Kidney (tissue), 14 donors: Measurements from ENCODE around the gene ARF6. TPM values are rescaled to one million over a fixed set of nuclear protein-coding genes. Genes with fewer than 3 reads are reported as not detected.

ENCODE experiments used
- DNase-seq, 5 donors: peaks; one replicate each; pipeline ENCODE4 v3.0.0-alpha.2; 2013 to 2020
- FAIRE-seq: peaks from 2 replicates; lab custom pipeline; 2012; peaks lifted over from hg19 to GRCh38; lab: Jason Lieb, UNC
- H3K27ac ChIP-seq, 2 donors: one replicate each; pipeline ENCODE4 v1.7.0; 2013; ENCODE audit warnings: low read depth in 2 of 2, low read length in 2 of 2, inconsistent platforms in 1 of 2
- H3K27me3 ChIP-seq: one replicate; pipeline ENCODE4 v1.7.1; 2013; ENCODE audit warnings: low read length, inconsistent platforms; ENCODE audit not compliant: control insufficient read depth, insufficient read depth
- H3K36me3 ChIP-seq, 3 donors: one replicate each; pipeline versions ENCODE4 v1.7.0 to v1.7.1; 2013; ENCODE audit warnings: low read length in 3 of 3, control low read depth in 1 of 3, inconsistent platforms in 1 of 3; ENCODE audit not compliant: insufficient read depth in 3 of 3, control insufficient read depth in 2 of 3
- H3K4me1 ChIP-seq, 3 donors: one replicate each; pipeline versions ENCODE4 v1.7.0 to v1.7.1; 2013; ENCODE audit warnings: low read length in 3 of 3, inconsistent platforms in 1 of 3, low read depth in 1 of 3; ENCODE audit not compliant: control insufficient read depth in 2 of 3, insufficient read depth in 2 of 3
- H3K4me3 ChIP-seq, 3 donors: one replicate each; pipeline versions ENCODE4 v1.7.0 to v1.8.1; 2013; ENCODE audit warnings: low read length in 3 of 3, control low read depth in 1 of 3, inconsistent platforms in 1 of 3
- H3K9ac ChIP-seq, 3 donors: one replicate each; pipeline versions ENCODE4 v1.7.0 to v1.7.1; 2013; ENCODE audit warnings: low read length in 3 of 3, control low read depth in 1 of 3, inconsistent platforms in 1 of 3
- H3K9me3 ChIP-seq, 3 donors: one replicate each; pipeline versions ENCODE4 v1.7.0 to v1.7.1; 2013; ENCODE audit warnings: low read length in 3 of 3, control low read depth in 1 of 3, inconsistent platforms in 1 of 3; ENCODE audit not compliant: control insufficient read depth in 2 of 3, insufficient read depth in 1 of 3
- intact Hi-C: fragments of 100-400 bp; cut with DNase I; formaldehyde crosslinking; loops from one replicate; pipeline ENCODE4 v1.11.1; 2022
- polyA plus RNA-seq: library from polyadenylated mRNA; stranded (reverse); fragments of 350-450 nt; fragmentation: Illumina TruSeq; extraction: RNeasy Lipid Tissue Mini Kit (QIAGEN cat#74804); gene quantifications from one replicate; pipeline ENCODE4 v1.2.3, GENCODE V29; 2014; ENCODE audit warnings: low read depth, low replicate concordance; ENCODE audit not compliant: insufficient read depth
- total RNA-seq: library from RNA; stranded (reverse); fragmentation: NEBNext Ultra II Directional; extraction: Animal tissue kit (Norgen Biotek cat#: 25700); gene quantifications from one replicate; pipeline ENCODE4 v1.2.1, GENCODE V29; 2021
- TF ChIP-seq, protein P1 (sequence below): IDR thresholded peaks from 3 replicates; pipeline ENCODE4 v1.5.1; 2012; ENCODE audit warnings: mild to moderate bottlenecking, moderate library complexity, borderline replicate concordance; ENCODE audit not compliant: insufficient read depth; ENCODE audit errors: extremely low read depth
- donor health status: control.
- donor health status: control.
- donor health status: control.
- donor health status: control.
- donor health status: control.
- donor health status: DM: yes; HTN: yes; CAD: no.
- donor health status: Normal renal cell carcinoma (clear cell type).

The ARF6 gene
- total and polyA plus RNA-seq, 2 donors from 2014 or later, result 38.9 to 87.1 TPM

DNA sequence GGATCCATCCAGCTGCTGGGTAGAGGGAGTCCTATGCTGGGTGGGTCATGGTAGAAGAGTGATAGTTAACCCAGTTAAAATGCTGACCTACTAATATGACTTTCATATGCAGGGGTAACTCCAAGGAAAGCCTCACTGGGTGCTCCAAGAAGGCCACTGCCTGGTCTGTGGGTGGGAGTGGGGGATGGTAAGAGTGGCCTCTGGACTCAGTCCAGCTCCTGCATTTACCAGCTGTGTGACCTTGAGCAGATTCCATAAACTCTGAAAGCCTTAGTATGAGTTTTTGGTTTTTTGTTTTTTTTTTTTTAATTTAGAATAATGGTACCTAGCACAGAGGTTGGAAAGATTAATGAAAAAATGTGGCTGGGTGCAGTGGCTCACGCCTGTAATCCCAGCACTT, 51.6 kb downstream of the ARF6 start:
- H3K4me1 ChIP-seq, result peaks cover 12 to 35% (median 14%) of the 10 kb centered on the region in 3 donors
- intact Hi-C loops, result no loop called here
- H3K27me3 ChIP-seq, result no peaks in the 10 kb centered on the region
- no peak for DNase-seq
- no peak overlapping the region for H3K4me3 ChIP-seq
- TF ChIP-seq, protein P1, sequence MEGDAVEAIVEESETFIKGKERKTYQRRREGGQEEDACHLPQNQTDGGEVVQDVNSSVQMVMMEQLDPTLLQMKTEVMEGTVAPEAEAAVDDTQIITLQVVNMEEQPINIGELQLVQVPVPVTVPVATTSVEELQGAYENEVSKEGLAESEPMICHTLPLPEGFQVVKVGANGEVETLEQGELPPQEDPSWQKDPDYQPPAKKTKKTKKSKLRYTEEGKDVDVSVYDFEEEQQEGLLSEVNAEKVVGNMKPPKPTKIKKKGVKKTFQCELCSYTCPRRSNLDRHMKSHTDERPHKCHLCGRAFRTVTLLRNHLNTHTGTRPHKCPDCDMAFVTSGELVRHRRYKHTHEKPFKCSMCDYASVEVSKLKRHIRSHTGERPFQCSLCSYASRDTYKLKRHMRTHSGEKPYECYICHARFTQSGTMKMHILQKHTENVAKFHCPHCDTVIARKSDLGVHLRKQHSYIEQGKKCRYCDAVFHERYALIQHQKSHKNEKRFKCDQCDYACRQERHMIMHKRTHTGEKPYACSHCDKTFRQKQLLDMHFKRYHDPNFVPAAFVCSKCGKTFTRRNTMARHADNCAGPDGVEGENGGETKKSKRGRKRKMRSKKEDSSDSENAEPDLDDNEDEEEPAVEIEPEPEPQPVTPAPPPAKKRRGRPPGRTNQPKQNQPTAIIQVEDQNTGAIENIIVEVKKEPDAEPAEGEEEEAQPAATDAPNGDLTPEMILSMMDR, result no peak
- H3K27ac ChIP-seq, result no peak overlapping the region
- H3K9ac ChIP-seq, result no peak overlapping the region
- no peaks in the 10 kb centered on the region for H3K36me3 ChIP-seq
- no peak for FAIRE-seq
- H3K9me3 ChIP-seq, result no peaks in the 10 kb centered on the region

DNA sequence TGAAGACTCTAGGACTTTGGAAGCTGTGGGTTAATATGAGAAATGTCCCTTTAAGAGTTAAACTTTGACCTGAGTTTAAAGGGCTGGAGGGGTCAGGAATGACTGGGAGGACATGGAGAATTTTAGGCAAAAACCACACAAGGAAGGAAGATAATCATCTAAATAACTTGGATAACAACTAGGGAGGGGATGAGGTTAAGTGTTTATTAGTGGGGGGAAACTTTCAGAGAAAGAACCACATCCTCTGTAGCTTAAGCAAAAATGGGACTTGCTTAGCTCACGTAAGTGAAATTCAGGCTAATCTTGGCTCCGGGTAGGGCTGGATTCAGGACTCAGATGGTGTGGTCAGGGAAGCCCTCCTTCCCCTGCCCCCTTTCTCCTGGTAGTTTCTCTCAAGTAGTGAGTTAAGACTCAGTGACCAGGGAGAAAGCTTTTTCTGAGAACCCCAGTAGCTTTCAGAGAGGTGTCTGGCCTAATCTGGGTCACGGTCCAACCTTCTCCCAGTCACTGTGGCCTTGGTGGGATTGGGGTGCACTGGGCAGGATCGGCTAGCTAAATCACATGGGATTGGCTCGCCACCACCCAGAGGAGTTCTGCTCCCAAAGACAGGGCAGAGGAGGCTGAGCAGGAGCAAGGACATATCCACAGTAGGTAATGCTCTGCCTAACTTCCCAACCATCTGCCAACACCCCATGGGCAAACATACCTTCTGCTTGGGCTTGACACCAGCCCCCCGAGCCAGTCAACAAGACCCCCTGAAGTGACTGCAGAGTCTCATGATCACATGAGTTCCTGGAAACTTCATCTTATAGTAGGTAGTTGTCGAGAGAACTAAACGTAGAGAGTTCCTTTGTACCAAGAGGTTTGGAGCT, 52.8 kb downstream of the ARF6 start:
- Histone ChIP-seq H3K9ac (no peak overlapping the region), H3K36me3 (no peaks in the 10 kb centered on the region), H3K27me3 (no peaks in the 10 kb centered on the region), H3K4me1 (peaks cover 8 to 28% (median 9%) of the 10 kb centered on the region in 3 donors), H3K27ac (peak overlapping the region; percentile 2 to 20), H3K4me3 (no peak overlapping the region), H3K9me3 (no peaks in the 10 kb centered on the region)
- TF ChIP-seq, protein P1, result no peak
- intact Hi-C loops, result no loop called here
- no peak for FAIRE-seq
- DNase-seq, result peak in 1 of 5 donors; percentile 27

Other genes starting within 250 kb of the ARF6 start
- 2.6 TPM for gene POLE2, start 204.9 kb upstream of the ARF6 start, total RNA-seq
- 0.58 TPM for gene POLE2, start 204.9 kb upstream of the ARF6 start, polyA plus RNA-seq
- 8.4 TPM for gene KLHDC1, start 200.0 kb upstream of the ARF6 start, total RNA-seq
- gene KLHDC1, start 200.0 kb upstream of the ARF6 start, polyA plus RNA-seq, result 2.3 TPM
- gene KLHDC2, start 124.9 kb upstream of the ARF6 start, total RNA-seq, result 58.7 TPM
- gene KLHDC2, start 124.9 kb upstream of the ARF6 start, polyA plus RNA-seq, result 83.4 TPM
- gene NEMF, start 40.3 kb upstream of the ARF6 start, total RNA-seq, result 79.9 TPM
- 26.1 TPM for gene NEMF, start 40.3 kb upstream of the ARF6 start, polyA plus RNA-seq
- gene VCPKMT, start 223.5 kb downstream of the ARF6 start, total RNA-seq, result 8.3 TPM
- 8.0 TPM for gene VCPKMT, start 223.5 kb downstream of the ARF6 start, polyA plus RNA-seq